Measurements from ENCODE around the gene CDIPT. TPM values are rescaled to one million over a fixed set of nuclear protein-coding genes. Genes with fewer than 3 reads are reported as not detected.

Gene CDIPT
- polyA plus RNA-seq, 1 donor from 2014 or later = 95.6 TPM

DNA sequence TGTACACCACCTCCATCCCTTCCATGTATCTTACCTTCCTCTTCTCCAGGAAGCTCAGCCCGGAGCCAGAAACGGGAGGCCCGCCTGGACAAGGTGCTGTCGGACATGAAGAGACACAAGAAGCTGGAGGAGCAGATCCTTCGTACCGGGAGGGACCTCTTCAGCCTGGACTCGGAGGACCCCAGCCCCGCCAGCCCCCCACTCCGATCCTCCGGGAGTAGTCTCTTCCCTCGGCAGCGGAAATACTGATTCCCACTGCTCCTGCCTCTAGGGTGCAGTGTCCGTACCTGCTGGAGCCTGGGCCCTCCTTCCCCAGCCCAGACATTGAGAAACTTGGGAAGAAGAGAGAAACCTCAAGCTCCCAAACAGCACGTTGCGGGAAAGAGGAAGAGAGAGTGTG is 43.5 kb downstream of the CDIPT start:
- H3F3A ChIP-seq (ENCODE audit: insufficient read depth, low read length, poor library complexity, severe bottlenecking) = no peaks in the 10 kb centered on the region
- H3K9me2 ChIP-seq (ENCODE audit: insufficient read depth, low read length) = no peaks in the 10 kb centered on the region
- H3K4me2 ChIP-seq (ENCODE audit: low read length) = no peak overlapping the region
- H2AFZ ChIP-seq (ENCODE audit: low read depth, low read length) = no peak overlapping the region
- H3K4me3 ChIP-seq (ENCODE audit: low read length) = no peak overlapping the region
- no peak overlapping the region for H3K27ac ChIP-seq (ENCODE audit: low read length)
- H3K27me3 ChIP-seq (ENCODE audit: insufficient read depth, low read depth, low read length) = no peaks in the 10 kb centered on the region
- no peaks in the 10 kb centered on the region for H4K20me1 ChIP-seq (ENCODE audit: insufficient read depth)
- no peaks in the 10 kb centered on the region for H3K36me3 ChIP-seq (ENCODE audit: insufficient read depth, low read length)
- TF ChIP-seq TAF1 (IDR thresholded peaks at IDR 0.05; ENCODE audit: low read depth) (no peak), MXI1 (conservative IDR thresholded peaks at IDR 0.05; ENCODE audit: poor library complexity, severe bottlenecking) (no peak), SMC3 (conservative IDR thresholded peaks at IDR 0.05; ENCODE audit: poor library complexity) (no peak), EZH2 (IDR thresholded peaks at IDR 0.05; ENCODE audit: borderline replicate concordance, insufficient read depth, low read length, poor library complexity, severe bottlenecking) (no peak), EP300 (conservative IDR thresholded peaks at IDR 0.05; ENCODE audit: poor library complexity, severe bottlenecking) (no peak), POLR2AphosphoS5 (IDR thresholded peaks at IDR 0.05) (no peak), RAD21 (conservative IDR thresholded peaks at IDR 0.05) (no peak)
- TF ChIP-seq, protein P1, sequence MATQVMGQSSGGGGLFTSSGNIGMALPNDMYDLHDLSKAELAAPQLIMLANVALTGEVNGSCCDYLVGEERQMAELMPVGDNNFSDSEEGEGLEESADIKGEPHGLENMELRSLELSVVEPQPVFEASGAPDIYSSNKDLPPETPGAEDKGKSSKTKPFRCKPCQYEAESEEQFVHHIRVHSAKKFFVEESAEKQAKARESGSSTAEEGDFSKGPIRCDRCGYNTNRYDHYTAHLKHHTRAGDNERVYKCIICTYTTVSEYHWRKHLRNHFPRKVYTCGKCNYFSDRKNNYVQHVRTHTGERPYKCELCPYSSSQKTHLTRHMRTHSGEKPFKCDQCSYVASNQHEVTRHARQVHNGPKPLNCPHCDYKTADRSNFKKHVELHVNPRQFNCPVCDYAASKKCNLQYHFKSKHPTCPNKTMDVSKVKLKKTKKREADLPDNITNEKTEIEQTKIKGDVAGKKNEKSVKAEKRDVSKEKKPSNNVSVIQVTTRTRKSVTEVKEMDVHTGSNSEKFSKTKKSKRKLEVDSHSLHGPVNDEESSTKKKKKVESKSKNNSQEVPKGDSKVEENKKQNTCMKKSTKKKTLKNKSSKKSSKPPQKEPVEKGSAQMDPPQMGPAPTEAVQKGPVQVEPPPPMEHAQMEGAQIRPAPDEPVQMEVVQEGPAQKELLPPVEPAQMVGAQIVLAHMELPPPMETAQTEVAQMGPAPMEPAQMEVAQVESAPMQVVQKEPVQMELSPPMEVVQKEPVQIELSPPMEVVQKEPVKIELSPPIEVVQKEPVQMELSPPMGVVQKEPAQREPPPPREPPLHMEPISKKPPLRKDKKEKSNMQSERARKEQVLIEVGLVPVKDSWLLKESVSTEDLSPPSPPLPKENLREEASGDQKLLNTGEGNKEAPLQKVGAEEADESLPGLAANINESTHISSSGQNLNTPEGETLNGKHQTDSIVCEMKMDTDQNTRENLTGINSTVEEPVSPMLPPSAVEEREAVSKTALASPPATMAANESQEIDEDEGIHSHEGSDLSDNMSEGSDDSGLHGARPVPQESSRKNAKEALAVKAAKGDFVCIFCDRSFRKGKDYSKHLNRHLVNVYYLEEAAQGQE (IDR thresholded peaks at IDR 0.05; ENCODE audit: borderline replicate concordance) = no peak
- TF ChIP-seq, protein P2, sequence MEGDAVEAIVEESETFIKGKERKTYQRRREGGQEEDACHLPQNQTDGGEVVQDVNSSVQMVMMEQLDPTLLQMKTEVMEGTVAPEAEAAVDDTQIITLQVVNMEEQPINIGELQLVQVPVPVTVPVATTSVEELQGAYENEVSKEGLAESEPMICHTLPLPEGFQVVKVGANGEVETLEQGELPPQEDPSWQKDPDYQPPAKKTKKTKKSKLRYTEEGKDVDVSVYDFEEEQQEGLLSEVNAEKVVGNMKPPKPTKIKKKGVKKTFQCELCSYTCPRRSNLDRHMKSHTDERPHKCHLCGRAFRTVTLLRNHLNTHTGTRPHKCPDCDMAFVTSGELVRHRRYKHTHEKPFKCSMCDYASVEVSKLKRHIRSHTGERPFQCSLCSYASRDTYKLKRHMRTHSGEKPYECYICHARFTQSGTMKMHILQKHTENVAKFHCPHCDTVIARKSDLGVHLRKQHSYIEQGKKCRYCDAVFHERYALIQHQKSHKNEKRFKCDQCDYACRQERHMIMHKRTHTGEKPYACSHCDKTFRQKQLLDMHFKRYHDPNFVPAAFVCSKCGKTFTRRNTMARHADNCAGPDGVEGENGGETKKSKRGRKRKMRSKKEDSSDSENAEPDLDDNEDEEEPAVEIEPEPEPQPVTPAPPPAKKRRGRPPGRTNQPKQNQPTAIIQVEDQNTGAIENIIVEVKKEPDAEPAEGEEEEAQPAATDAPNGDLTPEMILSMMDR (IDR thresholded peaks at IDR 0.05; ENCODE audit: poor library complexity, severe bottlenecking) = no peak
- H3K9me3 ChIP-seq (ENCODE audit: low read length) = no peaks in the 10 kb centered on the region
- no peak overlapping the region for H3K9ac ChIP-seq (ENCODE audit: low read length)
- H3K79me2 ChIP-seq (replicated peaks; ENCODE audit: insufficient read depth, low read length) = peaks cover 16% of the 10 kb centered on the region

- Histone ChIP-seq H3K27ac (ENCODE audit: low read length) (no peak overlapping the region), H3K36me3 (ENCODE audit: insufficient read depth, low read length) (no peaks in the 10 kb centered on the region), H3F3A (ENCODE audit: insufficient read depth, low read length, poor library complexity, severe bottlenecking) (no peaks in the 10 kb centered on the region), H3K4me3 (ENCODE audit: low read length) (no peak overlapping the region), H4K20me1 (ENCODE audit: insufficient read depth) (no peaks in the 10 kb centered on the region), H3K27me3 (ENCODE audit: insufficient read depth, low read depth, low read length) (no peaks in the 10 kb centered on the region), H2AFZ (ENCODE audit: low read depth, low read length) (no peak overlapping the region), H3K9ac (ENCODE audit: low read length) (no peak overlapping the region), H3K9me3 (ENCODE audit: low read length) (no peaks in the 10 kb centered on the region), H3K79me2 (replicated peaks; ENCODE audit: insufficient read depth, low read length) (peaks cover 30% of the 10 kb centered on the region), H3K9me2 (ENCODE audit: insufficient read depth, low read length) (no peaks in the 10 kb centered on the region), H3K4me2 (ENCODE audit: low read length) (no peak overlapping the region)
- TF ChIP-seq, protein P1 (IDR thresholded peaks at IDR 0.05; ENCODE audit: borderline replicate concordance) = no peak
- TF ChIP-seq POLR2AphosphoS5 (IDR thresholded peaks at IDR 0.05) (no peak), MXI1 (conservative IDR thresholded peaks at IDR 0.05; ENCODE audit: poor library complexity, severe bottlenecking) (no peak), TAF1 (IDR thresholded peaks at IDR 0.05; ENCODE audit: low read depth) (no peak), EP300 (conservative IDR thresholded peaks at IDR 0.05; ENCODE audit: poor library complexity, severe bottlenecking) (no peak), SMC3 (conservative IDR thresholded peaks at IDR 0.05; ENCODE audit: poor library complexity) (no peak)
These were observed 44.9 kb downstream of the CDIPT start for GRCh38 chr16:29818082-29818481.
